GM18907 (cell line): Measurements from ENCODE around the gene ARAP2.

Source experiments
- ATAC-seq: cut with Tn5 transposase; IDR thresholded peaks from one replicate; pipeline ENCODE4 v1.9.1; 2021; ENCODE audit warnings: mild to moderate bottlenecking, moderate library complexity; ENCODE audit not compliant: unreplicated experiment

The ARAP2 gene

GRCh38 chr4:36054694-36055422 lies 189.5 kb downstream of the ARAP2 start:
- ATAC-seq = no peak

GRCh38 chr4:36053930-36054329 lies 190.4 kb downstream of the ARAP2 start:
- ATAC-seq = no peak

- no peak for ATAC-seq
These were observed 192.7 kb downstream of the ARAP2 start for GRCh38 chr4:36051634-36052033.

GRCh38 chr4:36046026-36046425 lies 198.3 kb downstream of the ARAP2 start:
- ATAC-seq = peak; percentile 68

- no peak for ATAC-seq
These were observed 200.4 kb downstream of the ARAP2 start for GRCh38 chr4:36043901-36044300.

GRCh38 chr4:36043241-36043640 lies 201.1 kb downstream of the ARAP2 start:
- no peak for ATAC-seq

- ATAC-seq = no peak
These were observed 202.0 kb downstream of the ARAP2 start for GRCh38 chr4:36042122-36042970.

GRCh38 chr4:36041340-36041739 lies 203.0 kb downstream of the ARAP2 start:
- no peak for ATAC-seq

- ATAC-seq = no peak
These were observed 205.3 kb downstream of the ARAP2 start for GRCh38 chr4:36039026-36039425.

- no peak for ATAC-seq
These were observed 205.8 kb downstream of the ARAP2 start for GRCh38 chr4:36038491-36038890.

- ATAC-seq = no peak
These were observed 207.2 kb downstream of the ARAP2 start for GRCh38 chr4:36037127-36037526.

- no peak for ATAC-seq
These were observed 214.4 kb downstream of the ARAP2 start for GRCh38 chr4:36029951-36030350.

GRCh38 chr4:36027203-36027602 lies 217.1 kb downstream of the ARAP2 start:
- ATAC-seq = no peak

GRCh38 chr4:36026348-36026880 lies 217.9 kb downstream of the ARAP2 start:
- ATAC-seq = no peak

GRCh38 chr4:36024901-36025660 lies 219.2 kb downstream of the ARAP2 start:
- no peak for ATAC-seq

GRCh38 chr4:36020351-36020750 lies 224.0 kb downstream of the ARAP2 start:
- no peak for ATAC-seq
